ENCODE data around the gene MIF4GD. TPM values are rescaled to one million over a fixed set of nuclear protein-coding genes. Genes with fewer than 3 reads are reported as not detected.

Gene MIF4GD
- total and polyA plus RNA-seq, 2 of the 4 experiments (the other 2 are of a cell fraction): 4.1 to 6.9 TPM

GRCh38 chr17:75261336-75262111 is 9.5 kb downstream of the MIF4GD start, which contains the start of the genes GGA3 and MRPS7:
Gene GGA3, minus strand, starts transcription at chr17:75261606. Its CDS starts 19 bp downstream, at chr17:75261587.
Gene MRPS7, plus strand, starts transcription at chr17:75261879. Its CDS starts 22 bp downstream, at chr17:75261901.
- Histone ChIP-seq H2AK9ac (replicated peaks; ENCODE audit: low read depth, low read length, poor library complexity) (peak within 1 kb of the TSS; percentile 94), H3K9me3 (ENCODE audit: control insufficient read depth, insufficient read depth, low read length) (no peaks in the 10 kb centered on the region), H4K5ac (ENCODE audit: low read depth, low read length) (peak within 1 kb of the TSS; percentile 89), H3K9me1 (ENCODE audit: insufficient read depth, low read length) (peaks cover 7% of the 10 kb centered on the region), H4K8ac (ENCODE audit: low read depth in 2 of 2, low read length in 2 of 2) (peak within 1 kb of the TSS; percentile 97), H2BK15ac (ENCODE audit: low read depth, low read length) (peak within 1 kb of the TSS; percentile 95), H4K20me1 (ENCODE audit: insufficient read depth, low read length) (peaks cover 22% of the 10 kb centered on the region; the same call in 1 of the 2 replicates), H3K14ac (replicated peaks; ENCODE audit: low read depth, low read length) (peak within 1 kb of the TSS; percentile 97), H3K9ac (ENCODE audit: low read depth, low read length) (peak within 1 kb of the TSS; percentile 97), H3K27ac (ENCODE audit: insufficient read depth, low read length) (peak within 1 kb of the TSS; percentile 95), H2AK5ac (ENCODE audit: low read depth, low read length) (peak within 1 kb of the TSS; percentile 79), H2BK20ac (ENCODE audit: low read depth, low read length) (peak within 1 kb of the TSS; percentile 70; the same call in 1 of the 2 replicates), H3K4me3 (ENCODE audit: insufficient read depth, low read depth, low read length) (peak within 1 kb of the TSS; percentile 91), H3K79me1 (ENCODE audit: low read depth in 1 of 2, low read length in 2 of 2) (peaks cover 37 to 48% of the 10 kb centered on the region in 2 experiments), H3K56ac (ENCODE audit: extremely low read depth, insufficient read depth, low read length) (peak within 1 kb of the TSS; percentile 96), H3K23ac (ENCODE audit: low read depth, low read length) (peak within 1 kb of the TSS; percentile 95), H2BK120ac (ENCODE audit: low read depth, low read length) (peak within 1 kb of the TSS; percentile 87), H3K4me1 (ENCODE audit: control insufficient read depth, insufficient read depth, low read length) (peaks cover 3% of the 10 kb centered on the region), H2AFZ (replicated peaks; ENCODE audit: low read length, poor library complexity) (peak within 1 kb of the TSS; percentile 94), H3K18ac (ENCODE audit: low read depth, low read length) (peak within 1 kb of the TSS; percentile 89), H3K36me3 (ENCODE audit: control insufficient read depth, insufficient read depth, low read length) (peaks cover 20% of the 10 kb centered on the region), H2BK5ac (ENCODE audit: low read depth, low read length, poor library complexity, severe bottlenecking) (peak within 1 kb of the TSS; percentile 93), H3K4me2 (ENCODE audit: low read depth, low read length) (peak within 1 kb of the TSS; percentile 98), H3K27me3 (ENCODE audit: control insufficient read depth, insufficient read depth, low read length) (no peaks in the 10 kb centered on the region), H4K91ac (ENCODE audit: insufficient read depth, low read depth, low read length) (peak within 1 kb of the TSS; percentile 95), H3K4ac (ENCODE audit: low read depth, low read length) (peak within 1 kb of the TSS; percentile 92)
- intact Hi-C loops (cut with micrococcal nuclease) (no loop called here), in situ Hi-C loops (cut with MboI; ENCODE audit: low sequenced_read_pairs) (no loop called here), dilution Hi-C loops (cut with HindIII; ENCODE audit: low sequenced_read_pairs, unreplicated experiment) (no loop called here)
- TSS peak; percentile 73 for BruUV-seq (replicated peaks)
- ATAC-seq (ENCODE audit: low read depth) (peak; percentile 98), DNase-seq (peak; percentile 90)
- CTCF ChIA-PET: interaction anchor here (1.2 to 3.2 kb wide), 2 partner anchors 10 to 148 kb away, joined by 5 to 18 read pairs; partner anchors contain the start of gene MIF4GD
- POLR2A ChIA-PET (ENCODE audit: unreplicated experiment): interaction anchor here (0.6 to 1.5 kb wide), 3 partner anchors 10 to 220 kb away, joined by 3 to 7 read pairs (median 4); partner anchors contain the start of gene MIF4GD
- TF ChIP-seq RCOR1 (IDR thresholded peaks at IDR 0.05; ENCODE audit: insufficient replicate concordance, low read length): no peak
- no peak for TF ChIP-seq CEBPB (IDR thresholded peaks at IDR 0.05; ENCODE audit: low read depth, low read length)
- TF ChIP-seq MAZ (IDR thresholded peaks at IDR 0.05; ENCODE audit: borderline replicate concordance, low read depth, low read length): peak; percentile 56; the same call in 1 of the 2 replicates
- peak; percentile 53 for TF ChIP-seq BHLHE40 (IDR thresholded peaks at IDR 0.05; ENCODE audit: low read depth, low read length)
- no peak for TF ChIP-seq RFX5 (IDR thresholded peaks at IDR 0.05; ENCODE audit: low read depth, low read length)
- TF ChIP-seq USF2 (IDR thresholded peaks at IDR 0.05; ENCODE audit: low read depth, low read length): peak; percentile 48; the same call in 1 of the 2 replicates
- TF ChIP-seq POLR2A (IDR thresholded peaks at IDR 0.05; ENCODE audit: low read depth, low read length): peak; percentile 89
- TF ChIP-seq MXI1 (IDR thresholded peaks at IDR 0.05; ENCODE audit: borderline replicate concordance, low read depth, low read length): peak; percentile 85
- 1% methylated on average over 43 of the region's 69 CpGs; no CpG with 5 or more reads in 1 of the 2 experiments for WGBS, 2 experiments (ENCODE audit: extremely low coverage in 2 of 2, insufficient read length in 1 of 2)

Data from IMR-90 (cell line).